ENCODE data around the gene ARID5B.

Gene ARID5B

GRCh38 chr10:62121187-62121530, 219.7 kb downstream of the ARID5B start:
- no peak overlapping the region for H3K9ac ChIP-seq (ENCODE audit: low read length)
- H3K4me1 ChIP-seq (ENCODE audit: low read length): no peaks in the 10 kb centered on the region
- H3K4me2 ChIP-seq (ENCODE audit: low read depth, low read length): no peak overlapping the region
- H2AFZ ChIP-seq (ENCODE audit: low read length): no peak overlapping the region
- no peaks in the 10 kb centered on the region for H3K9me2 ChIP-seq (replicated peaks; ENCODE audit: insufficient read depth, low read length)
- H3K27me3 ChIP-seq (replicated peaks; ENCODE audit: insufficient read depth, low read length): no peaks in the 10 kb centered on the region
- H3K36me3 ChIP-seq (replicated peaks; ENCODE audit: insufficient read depth, low read length): no peaks in the 10 kb centered on the region
- TF ChIP-seq EZH2phosphoT487 (IDR thresholded peaks at IDR 0.05; ENCODE audit: low read length) (no peak), EZH2 (optimal IDR thresholded peaks at IDR 0.05; ENCODE audit: low read depth, low read length) (no peak), CTCF (IDR thresholded peaks at IDR 0.05; ENCODE audit: low read length) (no peak)
- no peaks in the 10 kb centered on the region for H3K79me2 ChIP-seq (ENCODE audit: low read length)
- H3K9me3 ChIP-seq (replicated peaks; ENCODE audit: insufficient read depth, low read length): no peaks in the 10 kb centered on the region
- DNase-seq: no peak
- H4K20me1 ChIP-seq (ENCODE audit: insufficient read depth, low read length): no peaks in the 10 kb centered on the region
- no peak overlapping the region for H3K4me3 ChIP-seq (ENCODE audit: low read length)
- no peaks in the 10 kb centered on the region for H3F3A ChIP-seq (ENCODE audit: insufficient read depth, low read length)
- H3K27ac ChIP-seq (ENCODE audit: low read length): no peak overlapping the region

DNA sequence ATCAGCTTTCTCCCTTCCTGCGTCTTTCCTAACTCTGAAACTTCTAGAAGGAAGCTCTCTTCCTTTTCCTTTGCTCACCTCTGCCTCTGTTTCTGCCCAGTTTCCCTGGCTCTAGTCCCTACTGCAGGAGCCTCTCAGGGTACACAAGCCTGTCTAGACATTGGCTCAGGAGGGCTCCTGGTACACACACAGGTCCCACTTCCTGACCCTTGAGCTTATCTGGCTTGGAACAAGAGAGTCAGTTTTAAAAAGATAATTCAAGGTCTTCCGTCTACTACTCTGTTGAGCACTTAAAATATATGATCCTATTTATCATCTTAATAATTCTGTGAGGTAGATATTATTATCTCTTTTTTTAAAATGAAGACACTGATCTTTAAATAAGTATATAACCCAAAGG, 226.5 kb downstream of the ARID5B start:
- Histone ChIP-seq H3K9ac (ENCODE audit: low read length) (no peak overlapping the region), H3K4me3 (ENCODE audit: low read length) (no peak overlapping the region), H3K36me3 (replicated peaks; ENCODE audit: insufficient read depth, low read length) (no peaks in the 10 kb centered on the region), H3F3A (ENCODE audit: insufficient read depth, low read length) (no peaks in the 10 kb centered on the region), H3K27ac (ENCODE audit: low read length) (no peak overlapping the region), H3K9me3 (replicated peaks; ENCODE audit: insufficient read depth, low read length) (no peaks in the 10 kb centered on the region), H3K4me2 (ENCODE audit: low read depth, low read length) (no peak overlapping the region), H3K9me2 (replicated peaks; ENCODE audit: insufficient read depth, low read length) (no peaks in the 10 kb centered on the region), H3K4me1 (ENCODE audit: low read length) (no peaks in the 10 kb centered on the region), H3K27me3 (replicated peaks; ENCODE audit: insufficient read depth, low read length) (no peaks in the 10 kb centered on the region), H3K79me2 (ENCODE audit: low read length) (no peaks in the 10 kb centered on the region), H2AFZ (ENCODE audit: low read length) (no peak overlapping the region), H4K20me1 (ENCODE audit: insufficient read depth, low read length) (no peaks in the 10 kb centered on the region)
- DNase-seq: no peak
- TF ChIP-seq CTCF (IDR thresholded peaks at IDR 0.05; ENCODE audit: low read length): no peak
- TF ChIP-seq EZH2phosphoT487 (IDR thresholded peaks at IDR 0.05; ENCODE audit: low read length): no peak
- no peak for TF ChIP-seq EZH2 (optimal IDR thresholded peaks at IDR 0.05; ENCODE audit: low read depth, low read length)

- Histone ChIP-seq H3K4me3 (ENCODE audit: low read length) (no peak overlapping the region), H4K20me1 (ENCODE audit: insufficient read depth, low read length) (no peaks in the 10 kb centered on the region), H3K4me2 (ENCODE audit: low read depth, low read length) (no peak overlapping the region), H3K4me1 (ENCODE audit: low read length) (no peaks in the 10 kb centered on the region), H3F3A (ENCODE audit: insufficient read depth, low read length) (no peaks in the 10 kb centered on the region), H3K9me3 (replicated peaks; ENCODE audit: insufficient read depth, low read length) (no peaks in the 10 kb centered on the region), H2AFZ (ENCODE audit: low read length) (no peak overlapping the region), H3K9ac (ENCODE audit: low read length) (no peak overlapping the region), H3K9me2 (replicated peaks; ENCODE audit: insufficient read depth, low read length) (no peaks in the 10 kb centered on the region), H3K27ac (ENCODE audit: low read length) (no peak overlapping the region), H3K79me2 (ENCODE audit: low read length) (no peaks in the 10 kb centered on the region), H3K36me3 (replicated peaks; ENCODE audit: insufficient read depth, low read length) (no peaks in the 10 kb centered on the region), H3K27me3 (replicated peaks; ENCODE audit: insufficient read depth, low read length) (no peaks in the 10 kb centered on the region)
- TF ChIP-seq CTCF (IDR thresholded peaks at IDR 0.05; ENCODE audit: low read length) (no peak), EZH2 (optimal IDR thresholded peaks at IDR 0.05; ENCODE audit: low read depth, low read length) (no peak), EZH2phosphoT487 (IDR thresholded peaks at IDR 0.05; ENCODE audit: low read length) (no peak)
- DNase-seq: no peak
Observed at GRCh38 chr10:62130948-62131347, 229.4 kb downstream of the ARID5B start.
